ENCODE data around the gene KRT33A.
"Not testable (repeated sequence)": the region's sequence is repeated elsewhere in the genome, so short reads cannot be mapped to it uniquely, and the experiment has no call there.

Gene KRT33A

DNA sequence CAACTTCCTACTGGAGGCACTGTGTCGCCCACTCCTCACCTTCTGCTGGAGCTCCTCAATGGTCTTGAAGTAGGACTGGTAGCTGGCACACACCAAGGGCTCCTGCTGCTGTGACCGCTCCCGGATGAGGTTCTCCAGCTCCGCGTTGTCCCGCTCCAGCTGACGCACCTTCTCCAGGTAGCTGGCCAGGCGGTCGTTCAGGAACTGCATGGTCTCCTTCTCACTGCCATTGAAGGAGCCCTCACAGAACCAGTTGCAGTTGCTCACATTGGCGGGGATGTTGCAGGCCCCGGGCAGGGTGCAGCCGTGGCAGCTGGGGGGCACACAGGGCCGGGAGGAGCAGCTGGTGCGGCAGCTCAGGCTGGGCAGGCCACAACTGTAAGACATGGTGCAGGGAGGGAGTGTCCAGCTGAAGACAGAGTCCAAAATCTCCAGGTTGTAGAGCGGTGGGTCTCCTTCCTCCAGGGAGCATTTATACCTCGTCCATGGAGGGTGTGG is at the start of gene KRT33A:
Gene KRT33A (minus strand): TSS at position 448 of the 498 bp plus-strand sequence. CDS start 61 bp downstream, at position 387.
- DNase-seq = not testable (repeated sequence)

DNA sequence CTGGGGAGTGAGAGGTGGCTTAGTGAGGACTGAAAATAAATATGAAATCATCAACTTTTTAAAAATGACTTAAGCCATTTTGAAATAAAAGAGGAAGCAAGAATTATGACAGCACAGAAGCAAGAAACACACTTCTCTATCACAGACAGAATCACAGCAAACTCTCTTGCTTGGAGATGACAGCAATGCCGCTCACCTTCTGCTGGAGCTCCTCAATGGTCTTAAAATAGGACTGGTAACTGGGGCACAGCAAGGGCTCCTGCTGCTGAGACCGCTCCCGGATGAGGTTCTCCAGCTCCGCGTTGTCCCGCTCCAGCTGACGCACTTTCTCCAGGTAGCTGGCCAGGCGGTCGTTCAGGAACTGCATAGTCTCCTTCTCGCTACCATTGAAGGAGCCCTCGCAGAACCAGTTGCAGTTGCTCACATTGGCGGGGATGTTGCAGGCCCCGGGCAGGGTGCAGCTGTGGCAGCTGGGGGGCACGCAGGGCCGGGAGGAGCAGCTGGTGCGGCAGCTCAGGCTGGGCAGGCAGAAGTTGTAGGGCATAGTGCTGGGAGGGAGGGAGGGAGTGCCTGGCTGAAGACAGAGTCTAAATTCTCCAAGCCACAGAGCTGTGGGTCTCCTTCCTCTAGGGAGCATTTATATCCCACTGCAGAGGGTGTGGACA is 46.5 kb upstream of the KRT33A start, which contains the start of gene KRT31:
Gene KRT31 (minus strand): TSS at position 613 of the 665 bp plus-strand sequence. CDS start 69 bp downstream, at position 544.
- no peak for DNase-seq

DNA sequence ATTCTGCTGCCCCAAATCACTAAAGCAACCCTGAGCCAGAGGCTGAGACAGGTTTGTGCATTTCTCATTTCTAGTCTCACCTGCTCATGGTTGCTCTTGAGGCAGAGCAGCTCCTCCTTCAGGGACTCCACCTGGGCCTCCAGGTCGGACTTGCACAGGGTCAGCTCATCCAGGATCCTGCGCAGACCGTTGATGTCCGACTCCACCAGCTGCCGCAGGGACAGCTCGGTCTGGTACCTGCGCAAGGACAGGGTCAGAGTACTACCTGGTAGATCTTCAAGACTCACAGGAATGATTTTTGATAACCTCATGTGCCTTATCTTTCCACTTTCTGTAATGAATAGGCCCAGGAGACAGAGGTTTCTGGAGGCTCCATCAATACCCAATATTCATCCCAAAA is 45.7 kb upstream of the KRT33A start:
- DNase-seq = no peak

DNA sequence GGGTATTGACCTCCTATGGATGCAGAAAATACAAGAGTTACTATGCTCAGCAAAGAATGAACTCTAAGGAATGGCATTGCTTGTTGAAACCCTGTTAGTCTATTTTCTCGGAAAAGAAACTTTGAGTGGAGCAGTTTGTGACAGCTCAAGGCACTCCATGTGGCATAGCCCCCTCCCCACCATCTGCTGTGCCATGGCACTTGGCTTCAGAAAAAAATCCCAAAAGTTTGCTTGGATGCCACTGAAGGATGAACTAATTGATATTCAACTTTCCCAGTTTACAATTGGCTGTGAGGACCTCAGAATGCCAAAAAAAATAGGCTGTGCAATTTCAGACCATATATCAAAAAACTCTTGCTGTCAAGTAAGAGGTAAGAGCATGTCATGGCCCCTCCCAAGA is 45.0 kb upstream of the KRT33A start:
- no peak for DNase-seq

DNA sequence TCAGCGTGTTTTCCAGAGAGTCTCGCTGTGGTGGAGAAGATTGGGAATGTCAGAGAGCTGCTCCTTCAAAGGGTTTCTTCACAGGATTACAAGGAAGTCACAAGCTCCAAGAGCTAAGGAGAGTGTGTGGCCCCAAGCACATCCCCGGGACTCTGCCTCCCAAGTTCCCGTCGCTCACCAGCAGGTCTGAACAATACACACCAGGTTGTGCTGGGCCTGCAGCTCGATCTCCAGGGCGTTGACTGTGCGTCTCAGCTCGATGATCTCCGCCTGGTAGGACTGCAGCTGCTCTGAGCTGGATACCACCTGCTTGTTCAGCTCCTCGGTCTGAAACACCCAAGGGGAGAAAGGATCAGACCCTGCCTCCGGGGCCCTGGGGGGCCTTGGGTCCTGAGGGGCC is 44.4 kb upstream of the KRT33A start:
- not testable (repeated sequence) for DNase-seq

DNA sequence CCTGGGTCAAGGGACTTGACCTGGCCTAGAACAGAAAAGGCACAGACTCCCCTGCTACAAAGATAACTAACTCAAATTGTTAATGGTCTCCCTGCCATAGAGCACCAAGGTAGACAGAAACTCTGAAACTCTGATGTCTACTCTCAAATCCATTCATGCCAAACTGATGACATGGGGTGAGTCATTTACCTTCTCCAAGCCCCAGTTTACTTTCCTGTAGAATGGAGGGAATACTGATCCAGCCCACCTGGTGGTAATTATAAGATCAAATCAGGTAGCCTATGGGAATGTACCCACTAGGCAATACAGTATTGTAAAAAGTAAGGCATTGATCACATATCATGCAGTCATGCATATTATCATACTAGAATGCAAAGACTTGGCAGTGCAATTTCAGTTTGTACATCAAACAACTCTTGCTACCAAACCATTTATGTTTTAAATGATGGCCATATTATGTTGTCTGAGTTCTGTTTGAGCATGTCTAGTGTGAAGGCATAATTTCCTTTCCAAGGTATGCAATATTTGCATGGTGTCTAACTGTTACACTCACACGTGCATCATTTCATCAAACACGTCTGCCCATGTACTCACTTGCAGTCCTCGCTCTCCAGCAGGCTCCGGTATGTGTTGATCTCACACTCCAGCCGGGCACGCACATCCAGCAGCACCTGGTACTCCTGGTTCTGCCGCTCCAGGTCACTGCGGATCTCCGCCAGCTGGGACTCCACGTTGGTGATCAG is 43.8 kb upstream of the KRT33A start:
- no peak for DNase-seq

DNA sequence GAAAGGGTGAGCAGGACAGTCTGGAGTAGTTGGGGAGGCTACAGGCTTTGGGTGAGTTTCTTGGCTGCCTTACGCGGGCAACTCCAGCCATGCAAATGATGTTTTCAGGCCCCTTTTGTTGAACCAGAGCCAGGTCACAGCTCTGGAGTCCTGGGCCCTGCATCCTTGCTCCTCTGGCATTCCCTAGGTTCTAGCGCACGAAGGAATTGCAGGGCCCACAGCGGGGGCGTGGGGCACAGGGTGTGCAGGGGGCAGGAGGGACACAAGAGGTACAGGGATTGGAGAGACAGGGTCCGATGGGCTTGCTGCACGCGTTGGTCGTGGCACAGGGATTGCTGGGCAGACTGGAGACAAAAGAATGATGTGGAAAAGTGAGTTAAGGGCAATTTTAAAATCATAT is 43.2 kb upstream of the KRT33A start:
- no peak for DNase-seq

DNA sequence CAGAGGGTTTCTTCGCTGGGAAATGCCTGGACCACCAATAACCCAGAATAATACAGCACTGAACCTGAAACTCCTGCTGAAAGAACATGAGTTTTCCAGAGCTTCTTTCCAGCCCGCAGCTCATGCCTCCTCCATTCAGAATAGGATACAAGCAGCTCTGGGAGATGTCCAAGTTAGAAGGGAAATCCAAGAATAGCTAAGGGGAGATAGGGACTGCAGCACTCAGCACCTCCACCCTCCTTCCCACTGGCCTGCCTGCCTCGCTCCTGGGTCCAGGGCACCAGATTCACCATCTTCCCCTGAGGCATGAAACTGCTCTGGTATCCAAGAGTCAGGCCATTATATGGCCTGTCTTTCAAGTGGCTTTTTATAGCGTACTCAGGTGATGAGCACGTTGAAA is 42.7 kb upstream of the KRT33A start:
- DNase-seq = no peak

DNA sequence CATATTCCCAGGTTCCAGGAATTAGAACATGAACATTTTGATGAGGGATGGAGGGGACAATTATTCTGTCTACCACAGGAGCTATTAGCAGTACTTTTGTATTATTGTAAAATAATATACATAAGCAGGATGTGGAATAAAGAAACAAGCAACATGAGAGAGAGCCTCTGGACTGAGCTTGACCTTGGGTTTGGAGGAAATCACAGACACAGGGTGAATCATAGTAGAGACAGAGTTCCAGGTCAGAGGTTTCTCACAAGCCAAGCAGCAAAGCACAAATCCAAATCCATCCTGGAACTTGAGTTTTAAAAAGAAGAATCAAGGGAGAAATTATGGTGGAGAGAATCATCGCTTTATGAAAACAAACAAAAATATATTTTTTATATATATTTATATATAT is 41.6 kb upstream of the KRT33A start:
- no peak for DNase-seq

DNA sequence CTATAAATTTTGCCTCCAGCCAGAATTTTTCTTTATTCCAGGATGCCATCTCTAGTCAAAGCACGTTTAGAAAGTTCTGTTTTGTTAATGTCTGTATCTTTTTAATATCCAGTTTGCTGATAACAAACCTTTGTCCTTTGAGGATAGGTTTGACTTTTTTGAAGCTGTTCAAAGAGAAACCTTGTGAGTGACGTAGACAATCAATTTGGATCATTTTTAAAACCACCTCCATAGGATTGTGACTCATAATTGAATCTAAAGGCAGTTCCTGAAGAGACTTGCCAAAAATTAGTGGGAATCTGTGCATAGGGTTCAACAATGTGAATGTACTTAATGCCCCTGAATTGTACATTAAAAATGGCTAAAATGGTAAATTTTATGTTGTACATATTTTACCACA is 40.9 kb upstream of the KRT33A start:
- DNase-seq = no peak

DNA sequence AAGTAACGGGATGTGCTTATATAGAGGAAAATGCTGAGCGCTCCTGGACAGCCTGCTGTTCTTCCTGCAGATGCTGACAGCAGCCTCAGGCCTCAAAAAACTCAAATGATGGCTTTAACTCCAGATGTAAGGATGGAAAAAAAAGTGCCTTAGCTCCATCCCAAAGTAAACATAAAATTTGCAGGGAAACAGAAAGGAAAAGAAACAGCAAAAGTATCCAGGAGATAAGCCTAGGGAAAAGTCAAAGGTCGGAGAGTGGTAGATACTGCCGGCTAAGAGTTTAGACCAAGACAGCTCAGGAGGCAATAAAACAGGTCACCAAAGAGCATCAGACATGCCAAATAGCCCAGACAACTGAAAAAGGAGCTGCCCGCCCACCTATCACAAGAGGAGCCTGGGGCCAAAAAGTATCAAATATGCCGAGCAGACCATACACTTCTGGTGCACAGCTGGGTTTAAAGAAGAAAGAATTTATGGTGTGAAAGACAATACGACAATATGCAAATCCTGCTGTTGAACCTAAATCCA is 39.8 kb upstream of the KRT33A start:
- no peak for DNase-seq

DNA sequence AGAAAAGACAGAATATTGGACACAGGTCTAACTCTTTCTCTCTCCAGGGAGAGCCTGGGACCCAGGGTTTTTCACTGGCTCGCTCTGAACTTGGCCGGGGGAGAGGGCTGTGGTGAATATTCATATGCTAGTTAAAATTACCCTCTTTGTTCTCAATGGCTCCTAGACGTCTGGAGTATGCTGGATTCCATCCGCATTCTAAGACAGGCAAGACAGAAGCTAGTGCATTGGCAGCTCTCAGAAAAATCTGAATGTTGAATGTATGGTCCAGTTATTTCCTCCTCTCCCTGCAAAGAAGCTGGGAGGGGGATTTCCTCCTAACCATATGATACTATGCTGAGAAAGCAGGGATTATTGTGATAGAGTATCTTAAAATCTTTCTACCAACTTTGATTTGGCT is 37.0 kb upstream of the KRT33A start:
- DNase-seq = no peak

DNA sequence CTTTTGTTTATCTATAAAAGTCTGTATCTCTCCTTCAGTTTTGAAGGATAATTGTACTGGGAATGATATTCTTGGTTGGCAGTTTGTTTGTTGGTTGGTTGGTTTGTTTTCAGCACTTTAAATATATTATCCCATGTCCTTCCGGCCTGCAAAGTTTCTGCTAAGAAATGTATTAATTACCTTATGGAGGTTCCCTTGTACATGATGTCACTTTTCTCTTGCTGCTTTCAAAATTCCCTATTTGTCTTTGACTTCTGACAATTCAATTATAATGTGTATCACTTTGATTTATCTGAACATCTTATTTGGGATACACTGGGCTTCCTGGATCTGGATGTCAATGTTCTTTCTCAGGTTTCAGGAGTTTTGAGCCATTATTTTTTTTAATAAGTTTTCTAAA is 35.6 kb upstream of the KRT33A start:
- no peak for DNase-seq

DNA sequence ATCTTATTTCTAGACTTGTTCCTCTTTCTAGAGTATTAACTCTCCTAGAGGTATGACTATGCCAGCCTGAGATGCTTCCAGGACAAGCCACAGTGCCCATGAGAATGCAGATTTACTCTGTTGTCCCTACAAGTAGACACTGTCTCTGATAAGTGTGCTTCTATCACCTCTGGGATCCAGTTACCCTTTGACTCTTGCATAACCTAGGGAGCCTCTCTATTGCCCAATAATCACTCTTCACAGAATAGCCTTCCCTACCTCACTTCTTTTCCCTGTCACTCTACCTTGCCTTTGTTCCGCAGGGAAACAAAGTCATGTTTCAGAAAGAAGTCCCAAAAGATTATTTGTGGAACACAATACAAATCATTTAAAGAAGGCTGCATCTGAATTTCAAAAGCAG is 33.1 kb upstream of the KRT33A start:
- no peak for DNase-seq

DNA sequence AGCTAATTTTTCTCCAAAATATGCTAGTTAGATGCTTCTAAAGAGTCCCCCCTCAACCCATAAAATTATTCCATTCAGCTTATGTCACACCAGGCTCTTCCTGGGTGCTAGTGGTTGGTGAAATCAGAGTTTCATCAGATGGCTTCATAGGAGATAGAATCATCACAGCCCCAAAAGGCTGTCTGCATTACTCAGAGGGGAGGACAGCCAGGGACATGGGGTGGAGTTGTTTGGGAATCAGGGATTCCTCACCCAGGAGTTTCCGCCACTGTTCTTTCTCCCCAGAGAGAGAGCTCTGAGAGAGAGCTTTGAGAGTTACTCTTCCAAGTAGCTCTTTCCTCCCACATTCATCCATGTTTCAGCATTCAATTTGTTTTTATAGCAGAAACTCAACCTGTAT is 31.8 kb upstream of the KRT33A start:
- DNase-seq = no peak

DNA sequence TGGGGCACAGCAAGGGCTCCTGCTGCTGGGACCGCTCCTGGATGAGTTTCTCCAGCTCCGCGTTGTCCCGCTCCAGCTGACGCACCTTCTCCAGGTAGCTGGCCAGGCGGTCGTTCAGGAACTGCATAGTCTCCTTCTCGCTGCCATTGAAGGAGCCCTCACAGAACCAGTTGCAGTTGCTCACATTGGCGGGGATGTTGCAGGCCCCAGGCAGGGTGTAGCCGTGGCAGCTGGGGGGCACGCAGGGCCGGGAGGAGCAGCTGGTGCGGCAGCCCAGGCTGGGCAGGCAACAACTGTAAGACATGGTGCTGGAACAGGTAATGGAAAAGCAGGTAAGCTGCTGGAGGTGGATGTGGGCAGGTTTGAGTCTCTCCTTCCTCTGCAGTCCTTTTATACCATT is 31.3 kb upstream of the KRT33A start, which contains the start of gene KRT34:
Gene KRT34 (minus strand): TSS at position 364 of the 400 bp plus-strand sequence. CDS start 60 bp downstream, at position 304.
- not testable (repeated sequence) for DNase-seq

DNA sequence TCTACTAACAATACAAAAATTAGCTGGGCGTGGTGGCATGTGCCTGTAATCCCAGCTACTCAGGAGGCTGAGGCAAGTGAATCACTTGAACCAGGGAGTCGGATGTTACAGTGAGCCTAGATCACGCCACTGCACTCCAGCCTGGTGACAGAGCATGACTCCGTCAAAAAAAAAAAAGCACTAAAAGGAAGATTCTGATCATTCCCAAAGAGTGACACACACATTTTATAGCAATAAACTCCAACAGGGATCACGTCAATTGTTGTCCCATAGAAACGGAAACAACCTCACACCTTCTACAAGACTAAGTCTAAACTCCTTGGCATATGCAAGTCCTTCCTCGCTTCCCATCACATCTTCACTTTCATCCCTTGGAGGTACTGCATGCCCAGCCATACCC is 29.5 kb upstream of the KRT33A start:
- not testable (repeated sequence) for DNase-seq

DNA sequence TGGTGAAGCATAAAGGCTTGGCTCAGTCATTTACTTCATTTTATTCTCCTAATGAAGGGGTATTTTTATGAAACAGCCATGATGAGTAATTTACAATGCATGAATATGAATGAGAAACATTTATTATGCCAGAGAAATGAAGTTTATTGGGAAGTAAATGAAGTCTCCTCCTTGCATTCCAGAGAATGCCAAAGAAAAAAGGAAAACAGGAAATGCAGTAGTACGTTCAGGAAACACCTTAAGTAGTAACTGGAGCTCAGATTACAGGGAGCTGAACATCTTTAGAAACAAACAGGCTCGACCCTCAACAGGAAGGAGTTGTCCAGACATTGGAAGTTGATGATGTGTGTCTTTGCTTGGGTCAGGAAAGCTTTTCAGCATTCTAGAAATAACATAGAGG is 26.9 kb upstream of the KRT33A start:
- DNase-seq = no peak

DNA sequence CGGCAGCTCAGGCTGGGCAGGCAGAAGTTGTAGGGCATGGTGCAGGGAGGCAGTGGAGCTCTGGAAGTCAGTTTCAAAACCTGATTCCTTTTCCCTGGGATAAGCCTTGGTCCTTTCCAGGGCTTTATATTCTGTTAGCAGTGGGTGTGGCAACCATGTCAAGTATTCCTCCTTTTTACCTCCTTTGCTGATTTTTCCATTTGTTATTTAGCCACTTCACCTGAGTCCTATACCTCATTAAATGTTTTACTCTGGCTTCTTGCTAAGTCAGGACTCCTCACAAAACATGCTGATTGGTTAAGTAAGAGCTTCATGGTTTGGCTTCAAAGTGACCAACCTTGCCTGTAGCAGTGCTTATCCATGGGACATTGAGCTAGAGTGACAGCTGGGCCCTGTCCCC is 19.1 kb upstream of the KRT33A start, which contains the start of gene KRT33B:
Gene KRT33B (minus strand): TSS at position 101 of the 400 bp plus-strand sequence. CDS start 63 bp downstream, at position 38.
- no peak for DNase-seq

DNA sequence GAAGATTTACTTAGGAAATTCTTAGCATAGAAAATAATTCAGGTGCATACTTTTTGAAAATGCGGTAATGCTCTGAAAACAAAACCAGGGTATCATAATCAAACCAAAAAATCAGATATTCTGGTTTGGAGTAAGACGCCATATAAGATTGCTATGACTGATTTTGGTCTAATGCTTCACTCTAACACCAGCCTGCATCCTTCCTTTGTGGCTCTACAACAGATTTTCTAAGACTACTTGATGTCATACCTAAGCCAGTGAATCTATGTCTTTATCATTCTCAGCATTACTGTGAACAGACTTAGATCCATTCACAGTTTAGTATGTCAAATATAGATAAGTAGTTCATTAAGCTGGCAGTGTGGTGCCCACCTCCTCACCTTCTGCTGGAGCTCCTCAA is 18.4 kb upstream of the KRT33A start:
- no peak for DNase-seq

DNA sequence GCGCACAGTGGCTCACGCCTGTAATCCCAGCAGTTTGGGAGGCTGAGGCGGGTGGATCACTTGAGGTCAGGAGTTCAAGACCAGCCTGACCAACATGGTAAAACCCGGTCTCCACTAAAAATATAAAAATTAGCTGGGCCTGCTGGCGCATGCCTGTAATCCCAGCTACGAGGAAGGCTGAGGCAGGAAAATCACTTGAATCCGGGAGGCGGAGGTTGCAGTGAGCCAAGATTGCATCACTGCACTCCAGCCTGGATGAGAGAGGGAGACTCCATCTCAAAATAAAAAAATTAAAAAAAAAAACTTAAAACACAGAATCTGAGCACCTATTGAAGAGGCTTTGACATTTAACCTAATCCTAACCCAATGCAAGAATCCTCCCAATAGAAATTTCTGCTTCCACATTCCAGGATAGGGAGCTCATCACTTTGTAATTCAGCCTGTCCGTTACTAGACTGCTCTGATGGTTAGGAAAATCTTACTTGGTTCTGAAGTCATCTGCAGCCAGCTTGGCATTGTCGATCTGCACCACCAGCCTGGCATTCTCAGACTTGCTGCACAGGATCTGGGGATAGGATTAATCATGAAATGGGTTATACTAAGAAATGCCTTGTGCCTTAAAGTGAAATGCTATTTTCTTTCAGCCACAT is 16.9 kb upstream of the KRT33A start:
- no peak for DNase-seq

DNA sequence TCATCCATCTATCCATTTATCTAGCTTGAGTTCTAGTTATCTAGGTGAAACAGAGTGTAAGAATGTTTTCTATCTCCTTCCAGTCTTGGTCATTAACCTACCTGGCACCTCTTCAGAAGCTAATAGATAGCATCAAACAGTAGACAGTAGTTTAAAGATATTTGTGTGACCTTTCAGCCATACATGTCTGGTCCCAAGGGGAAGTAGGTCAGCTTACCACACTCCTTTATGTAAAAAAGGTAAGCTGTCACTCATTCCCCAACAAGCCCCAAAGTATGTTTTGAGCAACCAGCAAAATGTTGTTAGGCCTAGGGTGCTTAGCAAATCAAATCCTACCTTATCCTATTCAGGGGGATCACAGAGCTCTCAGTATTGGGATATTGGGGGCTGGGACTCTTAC is 15.4 kb upstream of the KRT33A start:
- DNase-seq = no peak

DNA sequence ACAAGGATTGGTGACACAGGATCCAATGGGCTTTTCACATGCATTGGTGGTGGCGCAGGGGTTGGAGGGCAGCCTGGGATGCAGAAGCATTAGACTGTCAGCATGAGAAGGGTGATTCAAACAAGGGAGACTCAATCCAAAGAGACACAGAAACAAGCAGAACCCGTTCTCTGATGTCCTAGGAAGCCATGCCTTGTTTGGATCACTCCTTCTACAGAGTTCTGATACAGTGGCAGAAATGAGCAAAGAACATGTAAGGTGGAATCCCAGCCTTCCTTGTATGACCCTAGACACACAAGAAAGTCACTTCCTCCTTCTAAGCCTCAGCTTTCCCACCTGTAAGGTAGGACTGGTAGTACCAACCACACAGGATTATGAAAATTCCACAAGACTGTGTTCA is 13.3 kb upstream of the KRT33A start:
- DNase-seq = no peak
